GF-D8 (cell line): ENCODE results near the gene GFPT2.

Source experiments
- DNase-seq: peaks from one replicate; lab custom pipeline; 2025; lab: John Stamatoyannopoulos, UW

Gene GFPT2

DNA sequence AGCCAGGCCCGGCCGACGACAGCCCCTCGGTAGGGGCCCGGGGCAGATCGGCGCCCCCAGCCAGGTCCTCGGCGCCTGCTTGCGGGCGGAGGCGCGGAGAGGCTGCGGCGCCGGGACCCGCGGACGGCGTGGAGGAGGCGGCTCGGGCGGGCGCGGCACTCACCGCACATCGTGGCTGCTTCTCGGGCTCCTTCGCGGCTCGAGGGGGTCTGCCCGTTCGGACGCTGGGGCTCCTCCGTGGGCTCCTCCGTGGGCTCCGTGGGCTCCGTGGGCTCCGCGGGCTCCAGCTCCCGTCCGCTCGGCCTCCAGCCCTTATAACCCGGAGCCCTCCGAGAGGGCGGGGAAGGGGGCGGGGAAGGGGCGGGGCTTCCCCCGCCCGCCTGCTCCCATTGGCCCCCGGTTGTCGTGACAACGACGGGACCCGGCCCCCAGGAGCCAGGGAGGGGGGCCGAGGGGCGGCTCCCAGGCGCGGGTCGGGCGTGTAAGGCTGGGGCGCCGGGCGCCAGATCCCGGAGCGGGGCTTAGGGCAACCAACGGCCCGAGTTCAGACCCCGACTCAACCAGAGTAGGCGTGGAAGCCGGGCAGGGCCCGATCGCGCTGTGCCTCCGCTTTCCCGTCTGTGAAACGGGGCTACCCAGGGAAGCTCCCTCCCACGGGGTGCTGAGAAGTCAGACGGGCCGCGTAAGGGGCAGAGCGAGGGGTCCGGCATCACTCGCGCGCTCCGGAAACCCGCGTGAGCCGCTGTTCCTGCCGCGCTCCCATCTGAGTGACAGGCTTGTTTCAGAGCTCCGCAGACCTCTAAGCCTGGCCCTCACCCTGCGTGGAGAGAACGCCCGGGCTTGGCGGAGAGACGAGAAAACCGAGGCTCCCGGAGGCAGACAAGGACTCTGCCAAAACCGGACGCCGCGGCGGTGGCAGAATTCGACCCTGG lies at the start of gene GFPT2:
GFPT2 (minus strand) TSS at position 289 of the 932 bp plus-strand sequence; CDS start at position 170, 119 bp downstream.
- no peak for DNase-seq

DNA sequence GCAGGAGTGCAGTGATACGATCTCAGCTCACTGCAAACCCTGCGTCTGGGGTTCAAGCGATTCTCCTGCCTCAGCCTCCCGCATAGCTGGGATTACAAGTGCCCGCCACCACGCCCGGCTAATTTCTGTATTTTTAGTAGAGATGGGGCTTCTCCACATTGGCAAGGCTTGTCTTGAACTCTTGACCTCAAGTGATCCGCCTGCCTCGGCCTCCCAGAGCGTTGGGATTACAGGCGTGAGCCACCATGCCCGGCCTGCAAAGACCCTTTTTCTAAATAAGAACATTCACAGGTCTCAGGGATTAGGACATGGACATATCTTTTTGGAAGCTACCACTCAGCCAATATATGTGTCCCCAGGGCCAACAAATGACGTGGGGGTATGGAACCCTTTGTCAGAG lies 49.6 kb upstream of the GFPT2 start:
- no peak for DNase-seq

DNA sequence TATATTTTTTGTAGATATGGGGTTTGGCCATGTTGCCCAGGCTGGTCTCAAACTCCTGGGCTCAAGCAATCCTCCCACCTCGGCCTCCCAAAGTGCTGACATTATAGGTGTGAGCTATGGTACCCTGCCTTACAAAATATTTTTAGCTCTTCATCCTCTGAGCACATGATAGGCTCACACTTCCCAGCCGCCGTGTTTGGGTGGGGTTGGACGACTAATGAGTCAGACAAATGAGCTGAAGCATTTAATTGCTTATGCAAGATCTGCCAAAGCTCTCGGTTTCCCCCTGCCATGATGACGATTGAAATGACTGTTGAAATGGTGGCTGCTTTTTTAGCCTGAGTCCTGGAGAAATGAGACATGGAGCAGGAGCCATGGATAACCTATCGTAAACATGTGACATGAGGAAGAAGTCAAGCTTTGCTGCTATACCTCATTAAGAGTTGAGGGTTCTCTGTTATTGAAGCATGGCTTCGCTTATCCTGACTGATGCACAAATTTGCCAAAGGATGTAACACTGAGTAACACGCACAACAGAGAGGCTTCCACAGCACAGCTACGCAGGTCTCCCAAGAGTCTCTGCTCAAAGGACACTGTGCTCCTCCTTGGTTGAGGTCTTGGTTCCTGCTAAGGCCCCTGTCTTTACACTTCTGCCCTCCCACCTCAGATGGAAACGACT lies 48.2 kb upstream of the GFPT2 start:
- no peak for DNase-seq

DNA sequence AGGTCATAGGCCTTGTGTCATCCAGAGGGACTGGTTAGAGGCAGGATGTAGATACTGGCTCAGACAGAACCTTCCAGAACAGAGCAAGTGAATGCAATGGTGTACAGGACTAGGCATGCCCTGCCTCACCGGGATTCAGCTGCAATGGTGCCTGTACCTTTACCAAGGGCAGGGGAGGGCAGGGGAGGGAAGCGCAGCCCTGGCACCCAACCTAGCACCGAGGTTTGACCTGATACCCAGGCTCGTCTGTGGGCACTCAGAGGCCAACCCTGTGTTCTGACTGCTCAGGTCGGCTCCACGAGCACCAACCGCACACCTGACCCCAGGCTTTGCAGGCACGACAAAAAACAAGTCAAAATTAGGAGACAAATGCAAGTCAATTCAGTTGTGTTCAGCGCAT lies 47.3 kb upstream of the GFPT2 start:
- DNase-seq: no peak

GRCh38 chr5:180399401-180400215 lies 46.5 kb upstream of the GFPT2 start:
- DNase-seq: no peak

DNA sequence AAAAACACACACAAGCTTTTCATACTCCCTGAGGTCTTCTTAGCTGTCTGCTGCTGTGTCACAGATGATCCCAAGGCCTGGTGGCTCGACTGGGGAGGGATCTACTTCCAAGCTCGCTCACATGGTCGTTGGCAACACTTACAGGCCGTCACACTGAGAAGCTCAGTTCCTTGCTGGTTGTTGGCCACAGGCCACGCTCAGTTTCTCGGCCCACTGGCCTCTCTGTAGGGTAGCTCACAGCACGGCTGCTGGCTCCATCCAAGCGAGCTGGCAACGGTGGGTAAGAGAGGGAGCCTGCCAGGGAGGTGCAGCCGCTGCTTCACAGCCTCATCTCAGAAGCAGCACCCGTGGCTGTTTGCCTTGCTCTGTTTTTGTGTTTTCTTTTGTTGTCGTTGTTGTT lies 43.8 kb upstream of the GFPT2 start:
- DNase-seq: no peak

DNA sequence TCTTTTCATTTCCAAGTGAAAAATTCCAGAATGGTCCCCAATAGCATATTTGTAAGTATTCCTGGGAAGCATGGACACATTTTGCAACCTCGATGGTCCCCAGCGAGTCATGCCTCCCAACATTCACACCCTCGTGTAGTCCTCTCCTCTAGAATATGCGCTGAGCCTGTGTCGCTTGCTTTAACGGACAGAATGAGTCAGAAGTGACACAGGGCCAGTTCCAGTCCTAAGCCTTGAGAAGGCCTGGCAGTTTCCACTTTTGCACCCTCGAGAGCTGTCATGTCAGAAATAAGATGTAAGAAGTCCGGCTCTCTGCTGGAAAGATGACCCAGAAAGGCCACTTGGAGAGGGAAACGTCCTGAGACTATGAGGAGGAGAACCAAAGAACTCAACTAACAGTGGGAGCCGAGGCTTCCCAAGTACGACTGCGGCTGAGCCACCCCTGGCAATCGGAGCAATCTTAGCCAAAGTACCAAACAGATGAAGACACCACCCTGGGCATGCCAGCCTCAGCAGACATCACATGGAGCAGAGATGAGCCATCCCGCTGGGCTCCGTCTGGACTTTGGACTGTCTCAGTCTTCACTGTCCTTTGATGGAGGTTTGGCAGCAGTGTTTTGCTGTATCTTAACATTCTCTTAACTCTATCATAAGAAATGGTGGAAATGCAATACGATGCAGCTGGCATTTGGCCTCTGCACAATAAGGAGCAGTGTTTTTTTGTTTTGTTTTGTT lies 42.6 kb upstream of the GFPT2 start:
- DNase-seq: no peak

DNA sequence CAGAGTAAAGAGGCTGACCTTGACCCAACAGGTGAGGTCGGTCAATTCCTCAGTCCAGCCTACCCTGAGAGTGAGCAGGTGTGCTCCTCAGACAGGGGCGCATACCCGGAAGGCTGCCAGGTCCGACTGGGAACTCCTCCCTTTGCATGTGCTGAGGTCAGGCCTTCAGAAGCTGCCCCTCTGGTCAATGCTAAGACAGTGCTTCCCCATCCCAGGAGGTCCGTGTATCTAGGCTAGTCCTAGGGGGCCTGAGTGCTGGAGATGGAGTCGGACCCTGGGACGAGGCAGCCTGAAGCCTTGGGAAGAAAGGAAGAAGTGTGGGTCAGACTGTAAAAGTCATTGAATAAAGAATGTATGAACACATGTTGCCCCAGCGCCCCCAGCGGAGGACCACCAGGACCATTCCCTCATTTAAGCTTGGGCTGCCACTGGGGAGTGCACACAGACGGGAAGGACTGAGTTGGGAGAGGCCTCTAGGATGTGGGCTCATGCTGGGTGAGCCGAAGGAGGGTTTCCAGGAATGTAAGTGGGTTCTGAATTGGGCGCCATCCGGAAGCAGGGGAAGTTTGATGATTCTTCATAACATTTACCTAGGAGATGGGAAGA lies 41.0 kb upstream of the GFPT2 start:
- no peak for DNase-seq

- DNase-seq: no peak
Measured at GRCh38 chr5:180391276-180391675, 38.1 kb upstream of the GFPT2 start.

DNA sequence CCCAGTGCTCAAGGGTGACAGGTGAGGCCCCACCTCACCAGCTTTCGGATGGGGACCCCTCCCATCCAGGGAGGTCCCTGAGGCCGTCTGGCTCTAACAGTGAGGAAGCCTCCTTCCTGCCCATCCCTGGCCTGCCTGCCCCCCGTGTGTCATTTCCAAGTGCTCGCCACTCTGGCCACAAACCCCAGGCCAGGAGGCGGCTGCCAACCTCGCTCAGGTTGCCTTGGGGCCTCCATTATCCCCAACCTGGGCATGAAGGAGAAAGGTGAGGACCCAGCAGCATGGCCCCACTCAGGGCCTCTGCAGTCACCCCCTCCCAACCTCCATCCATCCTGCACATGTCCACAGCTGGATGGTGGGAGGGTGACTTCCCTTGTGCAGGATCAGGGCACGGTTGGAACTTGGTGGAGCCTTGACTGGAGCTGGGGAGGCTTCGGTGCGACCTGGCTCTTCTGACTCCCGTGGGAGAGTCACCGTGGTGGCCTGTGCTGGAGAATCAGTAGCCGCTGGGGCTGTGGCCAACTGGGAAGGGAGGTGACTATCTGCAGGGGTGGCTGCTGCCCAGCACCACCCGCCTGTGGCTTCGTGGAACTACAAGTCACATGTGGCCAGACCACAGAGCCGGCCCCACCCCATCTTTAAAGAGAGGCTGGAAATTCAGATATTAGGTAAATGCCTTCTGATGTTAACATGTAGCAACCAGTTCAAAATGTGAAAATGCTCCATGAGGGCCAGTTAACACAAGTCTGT lies 37.5 kb upstream of the GFPT2 start:
- no peak for DNase-seq

- DNase-seq: no peak
Measured at GRCh38 chr5:180389252-180390101, 36.3 kb upstream of the GFPT2 start.

- DNase-seq: no peak
Measured at GRCh38 chr5:180387798-180388197, 34.7 kb upstream of the GFPT2 start.

DNA sequence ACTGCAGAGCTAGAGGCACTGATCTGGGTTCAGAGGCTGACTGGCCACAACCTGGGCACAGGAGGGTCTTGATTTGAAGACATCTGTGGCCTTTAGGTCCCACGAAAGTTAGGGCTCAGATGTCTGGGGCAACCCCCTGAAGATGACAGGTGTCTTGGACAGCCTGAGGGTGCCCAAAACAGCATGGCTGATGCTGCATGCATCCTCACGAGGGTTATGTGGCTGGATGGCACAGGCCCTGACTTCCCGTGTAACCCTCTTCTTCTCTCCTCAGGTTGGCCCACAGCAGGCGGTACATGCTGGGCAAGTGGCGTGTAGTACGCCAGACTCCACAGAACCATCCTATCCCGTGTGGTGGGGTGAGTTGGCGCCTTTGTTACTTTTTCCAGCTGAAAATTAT lies 29.8 kb upstream of the GFPT2 start:
- no peak for DNase-seq

DNA sequence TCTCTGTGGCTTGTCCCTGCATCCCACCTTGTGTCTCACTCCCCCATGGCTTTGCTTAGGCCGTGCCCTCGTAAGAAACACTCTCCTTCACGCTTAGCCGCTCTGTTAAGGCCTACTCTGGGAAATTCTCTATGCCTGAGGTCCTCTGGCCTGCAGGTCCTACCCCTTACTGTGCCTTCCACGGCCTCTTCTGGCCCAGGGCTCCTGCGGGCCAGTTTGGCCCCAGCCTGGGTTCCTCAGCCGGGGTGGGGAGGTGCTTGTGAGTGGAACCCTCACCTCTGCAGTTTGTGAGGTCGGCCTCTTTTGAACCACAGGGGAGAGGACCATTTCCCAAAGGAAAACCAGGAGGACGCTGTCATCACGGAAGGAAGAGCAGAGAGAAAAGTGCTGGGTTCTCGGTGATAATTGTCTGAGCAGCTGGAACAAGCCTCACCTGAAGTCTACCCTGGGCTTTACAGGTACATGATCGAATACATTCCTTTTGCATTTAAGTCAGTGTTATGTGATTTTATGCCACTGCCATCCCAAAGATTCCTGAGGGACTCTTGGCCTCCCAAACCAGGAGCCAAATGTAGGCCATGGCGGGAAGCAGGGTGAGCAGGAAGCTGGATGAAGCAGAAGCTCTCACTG lies 28.8 kb upstream of the GFPT2 start:
- DNase-seq: no peak

DNA sequence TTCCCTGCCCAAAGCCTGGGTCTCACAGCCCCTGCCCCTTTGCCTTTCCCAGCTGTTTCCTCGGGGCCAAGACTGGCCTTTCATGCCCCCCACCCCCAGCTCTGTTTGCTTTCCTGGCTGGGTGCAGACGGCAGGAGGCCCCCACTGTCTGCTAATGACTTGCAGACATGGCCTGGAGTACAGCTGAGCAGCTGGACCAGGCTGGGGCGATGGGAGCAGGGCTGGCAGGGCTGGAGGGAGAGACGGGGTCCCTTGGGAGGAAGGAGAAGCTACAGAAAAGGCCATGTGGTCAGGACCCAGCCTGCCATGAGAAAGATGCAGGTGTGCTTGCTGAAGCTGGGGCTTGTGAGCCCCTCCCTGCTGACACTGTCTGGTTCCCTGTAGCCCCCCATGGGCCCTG lies 28.3 kb upstream of the GFPT2 start:
- DNase-seq: no peak

DNA sequence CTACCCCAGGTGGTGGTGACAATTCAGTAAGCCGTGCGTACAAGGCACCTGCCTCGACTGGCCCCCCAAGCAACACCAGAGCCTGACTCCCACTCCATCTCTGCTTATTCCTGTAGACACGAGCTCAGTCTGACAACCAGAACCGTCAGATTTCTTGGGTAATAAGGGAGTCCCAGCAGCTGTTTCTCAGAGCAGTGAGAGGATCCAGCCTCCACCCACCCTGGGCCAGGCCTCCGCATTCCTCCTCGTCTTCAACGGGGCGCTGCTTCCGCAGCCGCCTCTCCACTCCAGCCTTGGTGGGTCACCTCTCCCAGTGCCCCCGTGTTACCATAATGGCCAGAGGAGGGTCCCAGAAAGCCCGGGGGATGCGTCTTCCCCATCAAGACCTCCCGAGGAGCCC lies 27.7 kb upstream of the GFPT2 start:
- DNase-seq: no peak

GRCh38 chr5:180380441-180380840 lies 27.3 kb upstream of the GFPT2 start:
- no peak for DNase-seq

- DNase-seq: no peak
Measured at GRCh38 chr5:180379355-180380070, 26.4 kb upstream of the GFPT2 start.
